Measurements from ENCODE around the gene SPATA16. TPM values are rescaled to one million over a fixed set of nuclear protein-coding genes. Genes with fewer than 3 reads are reported as not detected.

SPATA16 gene
- total and polyA plus RNA-seq, 2 donors (not counting 1 experiment from before 2014, with no cell fraction given): not detected

- H3K27ac Mint-ChIP-seq: no peak overlapping the region
- Histone ChIP-seq H3K4me1 (ENCODE audit: control insufficient read depth in 2 of 2, insufficient read depth in 2 of 2, low read length in 2 of 2) (no peaks in the 10 kb centered on the region), H3K9ac (ENCODE audit: low read length) (no peak overlapping the region), H3K27me3 (replicated peaks in 1 of 4; ENCODE audit: control extremely low read depth in 1 of 4, control insufficient read depth in 3 of 4, insufficient read depth in 4 of 4, low read length in 3 of 4) (no peaks in the 10 kb centered on the region), H3K27ac (ENCODE audit: low read length in 2 of 2) (no peak overlapping the region), H3K9me3 (ENCODE audit: control extremely low read depth in 1 of 3, control insufficient read depth in 2 of 3, insufficient read depth in 1 of 3, low read length in 2 of 3) (no peaks in the 10 kb centered on the region), H3K4me2 (replicated peaks; ENCODE audit: low read depth, low read length, poor library complexity, severe bottlenecking) (no peak overlapping the region), H3K36me3 (replicated peaks in 1 of 2; ENCODE audit: control extremely low read depth in 1 of 2, control insufficient read depth in 1 of 2, extremely low read depth in 1 of 2, insufficient read depth in 2 of 2, low read length in 1 of 2) (no peaks in the 10 kb centered on the region), H4K20me1 (ENCODE audit: control insufficient read depth, insufficient read depth, low read length, poor library complexity, severe bottlenecking) (no peaks in the 10 kb centered on the region), H2AFZ (ENCODE audit: insufficient read depth, low read depth, low read length, poor library complexity, severe bottlenecking) (no peak overlapping the region), H3K4me3 (ENCODE audit: control extremely low read depth in 1 of 5, extremely low read depth in 1 of 5, insufficient read depth in 1 of 5, low read depth in 2 of 5, low read length in 4 of 5) (no peak overlapping the region), H3K79me2 (ENCODE audit: control insufficient read depth, insufficient read depth, low read length) (no peaks in the 10 kb centered on the region)
- intact Hi-C loops (cut with micrococcal nuclease): no loop called here
- H3K4me1 Mint-ChIP-seq: no peaks in the 10 kb centered on the region
- no CpG with 5 or more reads among the region's 1 CpG for WGBS (ENCODE audit: insufficient coverage)
- DNase-seq (no peak), ATAC-seq (ENCODE audit: low read depth) (no peak)
- peaks cover 3% of the 10 kb centered on the region for H3K27me3 Mint-ChIP-seq
- CTCF ChIA-PET: no interaction called here
- TF ChIP-seq CTCF (IDR thresholded peaks at IDR 0.05) (no peak), EZH2 (IDR thresholded peaks at IDR 0.05; ENCODE audit: borderline replicate concordance, insufficient read depth, low read depth, low read length, poor library complexity, severe bottlenecking) (no peak)
- POLR2A ChIA-PET: no interaction called here
- H3K9me3 Mint-ChIP-seq (ENCODE audit: insufficient read depth): no peaks in the 10 kb centered on the region
- no peak overlapping the region for H3K4me3 Mint-ChIP-seq
These were observed 226.2 kb downstream of the SPATA16 start for GRCh38 chr3:172914854-172915253.

GRCh38 chr3:172913911-172914655, 227.0 kb downstream of the SPATA16 start:
- H4K20me1 ChIP-seq (ENCODE audit: control insufficient read depth, insufficient read depth, low read length, poor library complexity, severe bottlenecking): no peaks in the 10 kb centered on the region
- ChIA-PET CTCF (no interaction called here), POLR2A (no interaction called here)
- no peak overlapping the region for H3K4me3 Mint-ChIP-seq
- no peak overlapping the region for H3K9ac ChIP-seq (ENCODE audit: low read length)
- WGBS (ENCODE audit: insufficient coverage): no CpG with 5 or more reads among the region's 5 CpGs
- no peaks in the 10 kb centered on the region for H3K4me1 Mint-ChIP-seq
- intact Hi-C loops (cut with micrococcal nuclease): no loop called here
- no peaks in the 10 kb centered on the region for H3K27me3 ChIP-seq (replicated peaks in 1 of 4; ENCODE audit: control extremely low read depth in 1 of 4, control insufficient read depth in 3 of 4, insufficient read depth in 4 of 4, low read length in 3 of 4)
- TF ChIP-seq EZH2 (IDR thresholded peaks at IDR 0.05; ENCODE audit: borderline replicate concordance, insufficient read depth, low read depth, low read length, poor library complexity, severe bottlenecking): no peak
- no peak for TF ChIP-seq CTCF (IDR thresholded peaks at IDR 0.05)
- H3K27ac Mint-ChIP-seq: no peak overlapping the region
- H3K4me2 ChIP-seq (replicated peaks; ENCODE audit: low read depth, low read length, poor library complexity, severe bottlenecking): no peak overlapping the region
- H3K4me3 ChIP-seq (ENCODE audit: control extremely low read depth in 1 of 5, extremely low read depth in 1 of 5, insufficient read depth in 1 of 5, low read depth in 2 of 5, low read length in 4 of 5): no peak overlapping the region
- H3K9me3 Mint-ChIP-seq (ENCODE audit: insufficient read depth): no peaks in the 10 kb centered on the region
- no peak for ATAC-seq (ENCODE audit: low read depth)
- no peak for DNase-seq
- H3K79me2 ChIP-seq (ENCODE audit: control insufficient read depth, insufficient read depth, low read length): no peaks in the 10 kb centered on the region
- H3K4me1 ChIP-seq (ENCODE audit: control insufficient read depth in 2 of 2, insufficient read depth in 2 of 2, low read length in 2 of 2): no peaks in the 10 kb centered on the region
- H3K36me3 ChIP-seq (replicated peaks in 1 of 2; ENCODE audit: control extremely low read depth in 1 of 2, control insufficient read depth in 1 of 2, extremely low read depth in 1 of 2, insufficient read depth in 2 of 2, low read length in 1 of 2): no peaks in the 10 kb centered on the region
- no peak overlapping the region for H2AFZ ChIP-seq (ENCODE audit: insufficient read depth, low read depth, low read length, poor library complexity, severe bottlenecking)
- peaks cover 3% of the 10 kb centered on the region for H3K27me3 Mint-ChIP-seq
- no peaks in the 10 kb centered on the region for H3K9me3 ChIP-seq (ENCODE audit: control extremely low read depth in 1 of 3, control insufficient read depth in 2 of 3, insufficient read depth in 1 of 3, low read length in 2 of 3)
- H3K27ac ChIP-seq (ENCODE audit: low read length in 2 of 2): no peak overlapping the region

All from B cell (primary cell).